ENCODE results near the gene MAP3K7. TPM values are rescaled to one million over a fixed set of nuclear protein-coding genes. Genes with fewer than 3 reads are reported as not detected.
"Not testable (repeated sequence)": the region's sequence is repeated elsewhere in the genome, so short reads cannot be mapped to it uniquely, and the experiment has no call there.

Gene MAP3K7
- total RNA-seq, 2 donors from 2014 or later = 40.1 to 50.9 TPM

- Mint-ChIP-seq H3K4me1 (peaks cover 1% of the 10 kb centered on the region), H3K36me3 (ENCODE audit: low read depth) (peaks cover 48% of the 10 kb centered on the region), H3K9me3 (peaks cover 17% of the 10 kb centered on the region), H3K4me3 (no peak overlapping the region), H3K27me3 (ENCODE audit: insufficient read depth) (no peaks in the 10 kb centered on the region), H3K27ac (no peak overlapping the region)
- Histone ChIP-seq H3K27ac (ENCODE audit: low read depth, low read length) (no peak overlapping the region), H3K9ac (ENCODE audit: extremely low read depth, low read length, poor library complexity, severe bottlenecking) (no peak overlapping the region), H3K4me1 (ENCODE audit: control insufficient read depth, insufficient read depth, low read length) (no peaks in the 10 kb centered on the region), H3K4me3 (ENCODE audit: low read length) (no peak overlapping the region), H3K9me3 (ENCODE audit: control insufficient read depth, low read length) (no peaks in the 10 kb centered on the region), H3K27me3 (ENCODE audit: control insufficient read depth, insufficient read depth, low read length, poor library complexity, severe bottlenecking) (no peaks in the 10 kb centered on the region), H3K36me3 (ENCODE audit: control insufficient read depth, insufficient read depth, low read length) (peaks cover 31% of the 10 kb centered on the region)
- TF ChIP-seq, protein P1, sequence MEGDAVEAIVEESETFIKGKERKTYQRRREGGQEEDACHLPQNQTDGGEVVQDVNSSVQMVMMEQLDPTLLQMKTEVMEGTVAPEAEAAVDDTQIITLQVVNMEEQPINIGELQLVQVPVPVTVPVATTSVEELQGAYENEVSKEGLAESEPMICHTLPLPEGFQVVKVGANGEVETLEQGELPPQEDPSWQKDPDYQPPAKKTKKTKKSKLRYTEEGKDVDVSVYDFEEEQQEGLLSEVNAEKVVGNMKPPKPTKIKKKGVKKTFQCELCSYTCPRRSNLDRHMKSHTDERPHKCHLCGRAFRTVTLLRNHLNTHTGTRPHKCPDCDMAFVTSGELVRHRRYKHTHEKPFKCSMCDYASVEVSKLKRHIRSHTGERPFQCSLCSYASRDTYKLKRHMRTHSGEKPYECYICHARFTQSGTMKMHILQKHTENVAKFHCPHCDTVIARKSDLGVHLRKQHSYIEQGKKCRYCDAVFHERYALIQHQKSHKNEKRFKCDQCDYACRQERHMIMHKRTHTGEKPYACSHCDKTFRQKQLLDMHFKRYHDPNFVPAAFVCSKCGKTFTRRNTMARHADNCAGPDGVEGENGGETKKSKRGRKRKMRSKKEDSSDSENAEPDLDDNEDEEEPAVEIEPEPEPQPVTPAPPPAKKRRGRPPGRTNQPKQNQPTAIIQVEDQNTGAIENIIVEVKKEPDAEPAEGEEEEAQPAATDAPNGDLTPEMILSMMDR (conservative IDR thresholded peaks at IDR 0.05) = no peak
- DNase-seq = no peak
Measured at GRCh38 chr6:90569223-90569622, 17.6 kb downstream of the MAP3K7 start.

GRCh38 chr6:90567682-90568081 is 19.2 kb downstream of the MAP3K7 start:
- not testable (repeated sequence) for H3K9me3 ChIP-seq (ENCODE audit: control insufficient read depth, low read length); H3K4me3 Mint-ChIP-seq; DNase-seq; H3K27me3 Mint-ChIP-seq (ENCODE audit: insufficient read depth); H3K27ac ChIP-seq (ENCODE audit: low read depth, low read length); H3K27ac Mint-ChIP-seq; H3K4me1 Mint-ChIP-seq; H3K9ac ChIP-seq (ENCODE audit: extremely low read depth, low read length, poor library complexity, severe bottlenecking); H3K4me3 ChIP-seq (ENCODE audit: low read length); H3K4me1 ChIP-seq (ENCODE audit: control insufficient read depth, insufficient read depth, low read length); H3K27me3 ChIP-seq (ENCODE audit: control insufficient read depth, insufficient read depth, low read length, poor library complexity, severe bottlenecking)
- peaks cover 34% of the 10 kb centered on the region for H3K36me3 ChIP-seq (ENCODE audit: control insufficient read depth, insufficient read depth, low read length)
- 100% methylated on average over 1 of the region's 1 CpG; no CpG with 5 or more reads in 1 of the 2 experiments for WGBS, 2 experiments (ENCODE audit: insufficient coverage in 1 of 2, insufficient read length in 1 of 2)
- Mint-ChIP-seq H3K36me3 (ENCODE audit: low read depth) (peaks cover 64% of the 10 kb centered on the region), H3K9me3 (peaks cover 31% of the 10 kb centered on the region)

DNA sequence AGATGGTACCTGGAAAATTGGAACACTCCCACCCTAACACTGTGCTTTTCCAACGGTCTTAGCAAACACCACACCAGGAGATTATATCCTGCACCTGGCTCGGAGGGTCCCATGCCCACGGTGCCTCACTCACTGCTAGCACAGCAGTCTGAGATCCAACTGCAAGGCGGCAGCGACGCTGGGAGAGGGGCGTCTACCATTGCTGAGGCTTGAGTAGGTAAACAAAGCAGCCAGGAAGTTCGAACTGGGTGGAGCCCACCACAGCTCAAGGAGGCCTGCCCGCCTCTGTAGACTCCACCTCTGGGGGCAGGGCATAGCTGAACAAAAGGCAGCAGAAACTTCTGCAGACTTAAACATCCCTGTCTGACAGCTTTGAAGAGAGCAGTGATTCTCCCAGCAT is 24.5 kb downstream of the MAP3K7 start:
- peaks cover 37% of the 10 kb centered on the region for H3K9me3 Mint-ChIP-seq
- H3K27ac Mint-ChIP-seq; H3K27me3 ChIP-seq (ENCODE audit: control insufficient read depth, insufficient read depth, low read length, poor library complexity, severe bottlenecking); H3K4me3 Mint-ChIP-seq; H3K9ac ChIP-seq (ENCODE audit: extremely low read depth, low read length, poor library complexity, severe bottlenecking); H3K4me1 Mint-ChIP-seq; DNase-seq; H3K27ac ChIP-seq (ENCODE audit: low read depth, low read length); H3K4me3 ChIP-seq (ENCODE audit: low read length); H3K4me1 ChIP-seq (ENCODE audit: control insufficient read depth, insufficient read depth, low read length); H3K27me3 Mint-ChIP-seq (ENCODE audit: insufficient read depth): not testable (repeated sequence)
- Histone ChIP-seq H3K9me3 (ENCODE audit: control insufficient read depth, low read length) (peaks cover 12% of the 10 kb centered on the region), H3K36me3 (ENCODE audit: control insufficient read depth, insufficient read depth, low read length) (peaks cover 47% of the 10 kb centered on the region)
- peaks cover 77% of the 10 kb centered on the region for H3K36me3 Mint-ChIP-seq (ENCODE audit: low read depth)
- 94 to 95% methylated on average over 7 to 9 of the region's 9 CpGs for WGBS, 2 experiments (ENCODE audit: insufficient coverage in 1 of 2, insufficient read length in 1 of 2)

GRCh38 chr6:90559931-90560330 is 26.9 kb downstream of the MAP3K7 start:
- H3K4me3 ChIP-seq (ENCODE audit: low read length) = no peak overlapping the region
- H3K27me3 ChIP-seq (ENCODE audit: control insufficient read depth, insufficient read depth, low read length, poor library complexity, severe bottlenecking) = no peaks in the 10 kb centered on the region
- no peak overlapping the region for H3K9ac ChIP-seq (ENCODE audit: extremely low read depth, low read length, poor library complexity, severe bottlenecking)
- no peak overlapping the region for H3K27ac ChIP-seq (ENCODE audit: low read depth, low read length)
- peaks cover 70% of the 10 kb centered on the region for H3K36me3 ChIP-seq (ENCODE audit: control insufficient read depth, insufficient read depth, low read length)
- H3K9me3 Mint-ChIP-seq = peaks cover 29% of the 10 kb centered on the region
- no peak for DNase-seq
- H3K4me1 ChIP-seq (ENCODE audit: control insufficient read depth, insufficient read depth, low read length) = no peaks in the 10 kb centered on the region
- peaks cover 7% of the 10 kb centered on the region for H3K4me1 Mint-ChIP-seq
- peaks cover 12% of the 10 kb centered on the region for H3K9me3 ChIP-seq (ENCODE audit: control insufficient read depth, low read length)
- H3K27ac Mint-ChIP-seq = no peak overlapping the region
- peaks cover 75% of the 10 kb centered on the region for H3K36me3 Mint-ChIP-seq (ENCODE audit: low read depth)
- 90 to 92% methylated on average over 3 to 4 of the region's 4 CpGs for whole genome bisulfite sequencing, 2 experiments (ENCODE audit: insufficient coverage in 1 of 2, insufficient read length in 1 of 2)
- TF ChIP-seq, protein P1 (conservative IDR thresholded peaks at IDR 0.05) = no peak
- no peak overlapping the region for H3K4me3 Mint-ChIP-seq
- H3K27me3 Mint-ChIP-seq (ENCODE audit: insufficient read depth) = no peaks in the 10 kb centered on the region

All from endodermal cell (in vitro differentiated cells).